ENCODE data around the gene SLC25A51. TPM values are rescaled to one million over a fixed set of nuclear protein-coding genes. Genes with fewer than 3 reads are reported as not detected.
"Not testable (repeated sequence)": the region's sequence is repeated elsewhere in the genome, so short reads cannot be mapped to it uniquely, and the experiment has no call there.

SLC25A51 gene
- total RNA-seq, 1 donor from 2014 or later, result 118 TPM

GRCh38 chr9:37908283-37908682 lies 4.4 kb upstream of the SLC25A51 start:
- no peak for FAIRE-seq

DNA sequence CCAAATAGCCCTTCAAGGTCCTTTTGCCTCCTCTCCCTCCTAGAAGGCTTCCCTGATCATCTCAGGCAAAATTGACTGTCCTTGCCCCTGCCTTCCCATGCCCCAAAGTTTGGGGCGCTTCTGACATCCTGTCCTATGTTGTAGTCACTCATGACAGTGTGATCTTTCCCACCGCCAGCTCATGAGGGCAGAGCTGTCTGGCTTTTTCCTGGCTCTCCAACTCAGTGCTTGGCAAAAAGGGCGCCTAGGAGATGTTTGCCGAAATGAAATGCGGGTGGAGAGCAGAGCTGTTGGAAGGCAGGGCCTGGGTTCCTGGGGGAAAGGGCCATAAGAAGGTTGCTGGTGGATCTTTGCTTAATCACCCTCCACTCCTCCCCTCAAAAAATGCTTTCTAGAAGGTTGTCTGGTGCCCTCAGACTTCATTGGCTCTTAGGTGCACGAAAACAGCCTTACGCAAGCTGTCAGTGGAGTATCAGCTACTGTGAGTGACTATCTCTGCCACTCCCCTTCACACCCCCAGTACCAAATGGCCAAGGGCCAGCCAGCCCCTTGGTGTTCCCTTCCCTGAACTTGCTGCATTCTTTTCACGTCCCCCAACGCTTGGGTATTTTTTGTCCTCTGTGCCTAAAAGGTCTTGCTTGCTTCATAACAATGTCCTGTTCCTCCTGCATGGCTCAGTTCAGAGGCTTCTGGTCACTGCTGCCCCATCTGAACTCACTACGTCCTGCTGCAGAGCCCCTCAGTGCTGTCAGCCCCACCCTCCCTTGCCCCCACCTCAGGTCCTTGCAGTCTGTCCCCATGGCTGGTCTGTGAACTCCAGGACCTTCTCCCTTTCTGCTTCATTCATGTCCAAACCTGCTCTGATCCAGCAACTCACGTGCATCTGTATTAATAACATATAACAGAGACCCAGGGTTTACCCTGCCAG lies 2.6 kb upstream of the SLC25A51 start:
- DNase-seq (ENCODE audit: low spot score in 2 of 2), result no peak

More at GRCh38 chr9:37908283-37908682, 4.4 kb upstream of the SLC25A51 start:
- DNase-seq (ENCODE audit: low spot score in 2 of 2), result no peak

DNA sequence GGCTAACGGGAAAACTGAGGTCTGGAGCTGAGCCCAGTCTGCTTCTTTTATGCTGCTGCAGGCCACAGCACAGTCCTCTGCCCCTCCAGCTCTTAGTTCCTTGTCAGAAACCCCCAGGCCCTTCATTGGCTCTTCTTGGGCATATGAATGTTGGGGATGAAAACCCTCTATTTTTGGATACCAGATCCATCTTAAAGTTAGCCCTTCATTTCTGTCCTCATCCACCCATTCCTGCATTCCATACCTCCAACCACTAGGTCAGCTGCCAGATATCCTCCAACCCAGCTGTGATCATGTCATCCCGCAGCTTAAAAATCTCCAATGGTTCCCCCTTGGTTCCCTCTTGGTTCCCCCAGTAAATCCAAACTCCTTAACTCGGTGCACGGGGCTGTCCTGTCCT lies 1.8 kb upstream of the SLC25A51 start:
- DNase-seq (ENCODE audit: low spot score in 2 of 2) (no peak), FAIRE-seq (no peak)

More for the DNA sequence above, 2.6 kb upstream of the SLC25A51 start:
- FAIRE-seq, result no peak

- no peak for DNase-seq (ENCODE audit: low spot score in 2 of 2)
- no peak for FAIRE-seq
These were observed 1.2 kb upstream of the SLC25A51 start for GRCh38 chr9:37905131-37905505.

- FAIRE-seq (no peak), DNase-seq (ENCODE audit: low spot score in 2 of 2) (no peak)
These were observed 661 bp upstream of the SLC25A51 start for GRCh38 chr9:37904445-37905130.

DNA sequence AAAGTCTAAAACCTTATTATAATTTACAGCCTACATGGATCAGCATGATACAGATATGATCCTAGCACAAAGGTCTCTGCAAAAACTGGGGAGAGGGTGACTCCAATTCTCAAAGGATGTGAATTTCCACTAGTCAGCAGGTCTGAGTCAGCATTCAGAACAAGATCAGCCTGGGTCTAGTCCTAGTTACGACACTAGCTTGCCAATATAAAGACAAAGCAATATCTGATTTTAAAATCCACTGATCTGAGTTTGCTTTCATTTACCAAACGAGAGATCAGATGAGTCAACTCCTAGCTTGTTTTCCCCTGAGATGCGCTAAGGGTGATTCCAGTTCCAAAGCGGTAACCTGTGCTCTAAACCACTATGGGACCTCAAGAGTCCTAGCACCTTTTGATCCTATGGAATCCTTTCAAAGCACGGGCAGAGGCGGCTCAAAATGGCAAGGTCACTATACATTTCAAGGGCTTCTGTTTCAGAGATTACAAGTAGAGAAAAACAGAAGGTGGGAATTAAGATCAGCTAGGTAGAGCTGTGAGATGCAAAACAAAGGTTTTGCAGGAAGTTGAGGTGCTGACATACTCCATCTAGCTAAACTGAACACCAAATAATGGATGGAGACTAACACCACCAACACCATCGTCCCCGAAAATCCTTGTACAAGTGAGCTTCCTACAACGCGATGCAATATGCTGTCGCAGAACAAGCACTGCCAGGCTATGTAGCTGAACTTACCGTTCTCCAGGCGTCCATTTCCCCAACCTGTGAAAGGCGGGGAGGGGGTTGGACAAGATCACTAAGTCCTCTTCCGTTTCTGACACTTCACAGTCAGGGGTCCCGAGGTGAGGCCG lies 906 bp downstream of the SLC25A51 start:
- no peak for DNase-seq (ENCODE audit: low spot score in 2 of 2)
- FAIRE-seq, result no peak

DNA sequence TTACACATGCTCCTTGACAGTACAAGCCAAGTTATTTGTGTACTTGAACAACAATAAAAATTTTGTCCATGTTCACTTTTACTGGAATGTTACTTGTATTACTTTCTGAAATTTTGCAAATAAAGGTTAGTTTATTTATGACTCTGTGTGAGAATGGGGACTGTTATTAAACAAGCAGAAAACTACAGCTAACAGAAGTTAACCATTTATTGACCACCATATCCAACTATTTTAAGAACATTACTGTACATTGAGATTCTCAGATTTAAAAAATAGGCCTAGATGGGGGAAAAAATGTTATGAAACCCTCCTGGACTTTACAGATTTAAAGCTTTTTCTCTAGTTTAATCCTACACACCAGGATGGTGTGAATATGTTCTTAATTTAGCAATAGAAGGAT lies 1.8 kb downstream of the SLC25A51 start:
- DNase-seq (ENCODE audit: low spot score in 2 of 2) (no peak), FAIRE-seq (no peak)

DNA sequence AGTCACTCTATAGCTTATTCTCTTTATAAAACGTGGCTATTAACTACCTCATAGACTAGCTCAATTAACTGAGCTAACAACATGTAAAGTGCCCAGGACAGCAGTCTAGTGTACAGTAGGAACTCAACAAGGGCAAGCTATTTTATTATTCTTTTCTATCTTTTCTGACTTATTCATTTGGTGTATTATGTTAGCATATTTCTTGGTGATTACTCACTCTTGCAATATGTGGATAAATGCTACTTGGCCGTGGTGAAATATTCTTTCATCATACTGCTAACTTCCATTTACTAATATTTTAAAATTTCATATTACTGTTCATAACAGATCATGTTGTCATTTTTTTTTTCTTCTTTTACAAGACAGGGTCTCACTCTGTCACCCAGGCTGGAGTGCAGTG lies 4.9 kb downstream of the SLC25A51 start:
- DNase-seq (ENCODE audit: low spot score in 2 of 2), result no peak
- no peak for FAIRE-seq

- FAIRE-seq, result no peak
These were observed 6.3 kb downstream of the SLC25A51 start for GRCh38 chr9:37897665-37898064.

DNA sequence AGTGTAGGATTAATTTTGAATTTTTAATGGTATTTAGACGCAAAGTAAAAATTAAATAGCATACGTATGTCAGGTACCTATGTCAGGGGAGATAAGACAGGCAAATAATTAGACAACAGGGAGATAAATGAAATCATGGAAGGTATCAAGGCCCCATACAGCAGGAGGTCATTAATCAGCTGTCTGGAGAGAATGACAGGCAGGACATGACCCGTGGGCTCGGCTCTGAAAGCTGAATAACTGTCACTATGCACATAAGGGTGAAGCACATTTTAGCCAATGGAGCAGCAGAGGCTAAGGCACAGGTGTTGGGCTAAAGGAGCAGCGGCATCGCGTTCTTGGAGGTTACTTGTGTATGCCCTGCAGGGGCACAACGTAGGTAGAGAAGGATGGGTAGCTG lies 11.9 kb downstream of the SLC25A51 start:
- DNase-seq (ENCODE audit: low spot score in 2 of 2) (no peak), FAIRE-seq (no peak)

More at GRCh38 chr9:37897665-37898064, 6.3 kb downstream of the SLC25A51 start:
- no peak for DNase-seq (ENCODE audit: low spot score in 2 of 2)

GRCh38 chr9:37891042-37891441 lies 12.9 kb downstream of the SLC25A51 start:
- DNase-seq (ENCODE audit: low spot score in 2 of 2); FAIRE-seq: not testable (repeated sequence)

- no peak for FAIRE-seq
- no peak for DNase-seq (ENCODE audit: low spot score in 2 of 2)
These were observed 14.4 kb downstream of the SLC25A51 start for GRCh38 chr9:37889536-37889935.

DNA sequence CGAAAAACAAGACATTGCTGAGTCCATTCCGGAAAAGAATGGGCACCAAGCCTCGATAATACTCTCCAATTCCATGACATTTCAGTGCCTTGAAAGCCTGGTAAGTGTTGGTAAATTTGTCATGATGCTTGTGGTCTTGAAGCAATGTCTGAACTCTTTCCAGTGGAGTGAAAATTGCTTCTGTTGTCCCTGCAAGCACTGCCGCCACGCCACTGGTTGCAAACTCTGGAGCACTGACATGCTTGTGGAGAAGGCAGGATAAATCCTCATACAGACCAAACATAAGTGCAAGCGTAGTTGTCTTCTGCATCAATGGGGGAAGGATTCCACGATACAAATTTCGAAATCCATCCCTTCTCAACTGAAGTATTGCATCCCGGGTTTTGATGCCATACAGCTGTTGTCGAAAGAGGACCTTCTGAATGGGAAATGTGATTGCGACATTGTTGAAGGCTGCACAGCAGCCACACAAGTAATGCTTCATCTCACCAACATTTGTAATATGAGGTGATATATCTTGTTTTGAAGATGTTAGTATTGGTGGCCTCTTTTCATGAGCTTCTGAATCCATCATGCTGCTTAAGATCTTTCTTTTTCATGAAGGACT lies 15.8 kb downstream of the SLC25A51 start:
- not testable (repeated sequence) for DNase-seq (ENCODE audit: low spot score in 2 of 2); FAIRE-seq

- no peak for FAIRE-seq
These were observed 22.9 kb downstream of the SLC25A51 start for GRCh38 chr9:37880916-37881479.

GRCh38 chr9:37876376-37876775 lies 27.6 kb downstream of the SLC25A51 start:
- DNase-seq (ENCODE audit: low spot score in 2 of 2), result no peak
- no peak for FAIRE-seq

More at GRCh38 chr9:37880916-37881479, 22.9 kb downstream of the SLC25A51 start:
- DNase-seq (ENCODE audit: low spot score in 2 of 2), result no peak

DNA sequence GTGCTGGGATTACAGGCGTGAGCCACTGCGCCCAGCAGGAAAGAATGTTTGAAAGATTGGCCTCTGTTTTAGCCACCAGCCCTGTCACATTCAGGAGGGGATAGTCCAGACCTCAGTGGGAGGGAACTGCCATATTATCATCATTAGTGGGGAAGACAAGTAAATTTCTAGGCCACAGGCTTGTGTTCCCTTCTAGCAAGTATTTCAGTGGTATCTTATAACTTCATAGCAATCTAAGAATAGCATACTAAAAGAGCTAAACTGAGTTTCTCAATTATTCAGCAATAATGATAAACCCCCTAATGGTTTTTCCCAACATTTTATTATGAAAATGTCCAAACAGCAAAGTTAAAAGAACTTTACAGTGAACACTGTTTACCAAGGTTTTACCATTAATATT lies 30.0 kb downstream of the SLC25A51 start:
- no peak for FAIRE-seq
- DNase-seq (ENCODE audit: low spot score in 2 of 2), result no peak

GRCh38 chr9:37870799-37871176 lies 33.1 kb downstream of the SLC25A51 start:
- FAIRE-seq (no peak), DNase-seq (ENCODE audit: low spot score in 2 of 2) (no peak)

DNA sequence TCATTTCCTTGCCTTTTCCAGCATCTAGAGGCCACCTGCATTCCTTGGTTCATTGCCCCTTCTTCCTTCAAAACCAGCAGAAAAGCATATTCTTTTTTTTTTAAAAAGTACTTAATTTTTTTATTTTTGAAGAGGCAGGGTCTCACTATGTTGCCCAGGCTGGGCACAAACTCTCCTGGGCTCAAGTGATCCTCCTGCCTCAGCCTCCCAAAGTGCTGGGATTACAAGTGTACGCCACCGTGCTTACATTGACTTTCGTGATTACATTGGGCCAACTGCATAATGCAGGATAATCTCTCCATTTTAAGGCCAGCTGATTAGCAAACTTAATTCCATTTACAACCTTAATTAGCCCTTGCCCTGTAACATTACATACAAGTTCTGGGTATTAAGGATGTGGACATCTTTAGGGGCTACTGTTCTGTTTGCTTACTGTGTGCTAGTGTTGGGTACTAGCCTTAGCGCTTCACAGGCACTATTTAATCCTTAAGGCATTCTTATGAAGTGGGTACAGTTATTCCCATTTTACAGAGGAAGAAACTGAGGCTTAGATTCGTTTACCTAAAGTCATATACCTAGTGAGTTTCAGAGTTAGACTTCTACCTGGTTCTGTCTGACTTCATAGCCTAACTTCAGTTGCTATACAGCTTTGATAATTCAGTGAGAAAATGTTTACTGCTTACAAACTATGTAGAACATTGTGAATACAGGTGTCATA lies 33.7 kb downstream of the SLC25A51 start:
- FAIRE-seq, result no peak

GRCh38 chr9:37862530-37862929 lies 41.4 kb downstream of the SLC25A51 start:
- no peak for FAIRE-seq
- DNase-seq (ENCODE audit: low spot score in 2 of 2), result no peak

More for the DNA sequence above, 33.7 kb downstream of the SLC25A51 start:
- DNase-seq (ENCODE audit: low spot score in 2 of 2), result no peak
